ENCODE data around the gene SUCNR1.
"Not testable (repeated sequence)": the region's sequence is repeated elsewhere in the genome, so short reads cannot be mapped to it uniquely, and the experiment has no call there.

The SUCNR1 gene

GRCh38 chr3:151871639-151872468, 1.6 kb upstream of the SUCNR1 start:
- DNase-seq (ENCODE audit: low read depth) = no peak

DNA sequence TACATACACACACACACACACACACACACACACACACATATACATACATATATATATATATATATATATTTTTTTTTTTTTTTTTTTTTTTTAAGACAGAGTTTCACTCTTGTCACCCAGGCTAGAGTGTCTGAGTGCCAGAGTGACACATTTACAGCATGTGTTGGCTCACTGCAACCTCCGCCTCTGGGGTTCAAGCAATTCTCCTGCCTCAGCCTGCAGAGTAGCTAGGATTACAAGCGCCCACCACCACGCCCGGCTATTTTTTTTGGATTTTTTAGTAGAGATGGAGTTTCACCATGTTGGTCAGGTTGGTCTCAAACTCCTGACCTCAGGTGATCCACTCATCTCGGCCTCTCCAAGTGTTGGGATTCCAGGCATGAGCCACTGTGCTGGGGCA, 636 bp downstream of the SUCNR1 start:
- DNase-seq (ENCODE audit: low read depth) = not testable (repeated sequence)

DNA sequence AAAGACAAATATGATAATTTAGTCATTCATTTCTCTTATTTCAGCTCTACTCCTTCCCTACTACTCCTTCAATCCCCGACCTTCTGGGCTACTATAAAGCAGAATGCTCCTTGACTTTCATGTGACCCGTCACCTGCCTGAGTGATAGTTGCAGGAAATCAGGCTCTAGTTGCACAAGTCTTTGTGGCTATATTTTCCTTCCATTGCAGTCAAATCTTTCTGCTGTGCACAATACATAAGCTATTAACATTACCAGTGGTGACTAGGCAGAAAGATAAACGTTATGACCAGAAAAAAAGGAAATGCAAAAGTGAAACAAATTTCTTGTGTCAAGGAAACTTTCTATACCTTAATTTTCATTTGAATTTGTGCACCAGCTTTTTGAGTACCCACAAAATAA, 2.3 kb downstream of the SUCNR1 start:
- DNase-seq (ENCODE audit: low read depth) = no peak

DNA sequence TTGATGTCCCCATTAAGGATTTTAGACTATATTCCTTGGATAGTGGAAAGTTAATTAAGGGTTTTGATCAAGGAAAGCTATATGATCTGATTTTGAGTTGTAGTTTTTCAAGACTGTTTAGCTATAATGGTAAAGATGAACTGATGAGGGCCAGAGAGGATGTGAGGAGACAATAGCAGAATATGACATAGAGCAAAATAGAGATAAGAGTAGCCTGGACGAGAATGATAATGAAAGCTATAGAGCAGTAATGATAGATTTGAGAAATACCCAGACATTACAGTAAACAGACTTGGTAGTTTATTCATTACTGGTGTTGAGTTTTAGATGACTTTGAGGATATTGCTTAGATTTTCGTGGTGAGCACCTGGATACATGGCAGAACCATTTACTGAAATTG, 3.8 kb downstream of the SUCNR1 start:
- no peak for DNase-seq (ENCODE audit: low read depth)

DNA sequence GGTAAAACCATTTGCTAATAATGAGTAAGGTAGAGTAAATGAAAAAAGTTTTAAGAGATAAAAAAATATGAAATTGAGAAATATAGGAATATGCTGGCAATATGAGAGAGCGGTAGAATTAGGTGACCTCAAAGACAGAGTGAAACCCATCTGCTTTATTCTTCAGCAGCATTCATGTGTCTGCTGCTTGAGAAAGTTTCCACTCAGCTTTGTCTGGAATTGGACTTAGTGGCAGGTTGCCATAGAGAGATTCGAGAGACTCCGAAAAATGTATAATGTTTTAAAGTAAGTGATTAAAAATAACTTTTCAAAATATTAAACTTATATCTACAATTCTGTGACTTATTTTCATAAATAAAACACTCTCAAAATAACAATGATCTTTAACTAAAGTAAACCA, 5.0 kb downstream of the SUCNR1 start:
- DNase-seq (ENCODE audit: low read depth) = no peak

DNA sequence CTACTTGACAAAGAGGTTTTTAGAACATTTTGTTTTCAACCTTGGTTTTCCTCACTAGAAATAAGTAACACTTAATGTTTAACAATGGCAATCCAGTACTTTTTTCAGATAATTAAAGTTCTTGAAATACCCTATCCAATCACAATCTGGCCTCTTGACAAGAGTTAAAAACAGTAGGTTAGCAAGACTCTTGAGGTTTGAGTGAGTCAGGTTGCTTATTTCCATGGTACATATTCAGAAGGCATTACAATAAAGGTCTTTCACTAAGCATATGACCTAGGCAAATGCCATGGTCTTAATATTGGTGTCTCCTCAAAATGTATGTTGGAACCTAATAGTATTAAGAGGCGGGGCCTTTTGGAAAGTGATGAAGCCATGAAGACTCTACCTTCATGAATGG, 5.6 kb downstream of the SUCNR1 start:
- DNase-seq (ENCODE audit: low read depth) = no peak

DNA sequence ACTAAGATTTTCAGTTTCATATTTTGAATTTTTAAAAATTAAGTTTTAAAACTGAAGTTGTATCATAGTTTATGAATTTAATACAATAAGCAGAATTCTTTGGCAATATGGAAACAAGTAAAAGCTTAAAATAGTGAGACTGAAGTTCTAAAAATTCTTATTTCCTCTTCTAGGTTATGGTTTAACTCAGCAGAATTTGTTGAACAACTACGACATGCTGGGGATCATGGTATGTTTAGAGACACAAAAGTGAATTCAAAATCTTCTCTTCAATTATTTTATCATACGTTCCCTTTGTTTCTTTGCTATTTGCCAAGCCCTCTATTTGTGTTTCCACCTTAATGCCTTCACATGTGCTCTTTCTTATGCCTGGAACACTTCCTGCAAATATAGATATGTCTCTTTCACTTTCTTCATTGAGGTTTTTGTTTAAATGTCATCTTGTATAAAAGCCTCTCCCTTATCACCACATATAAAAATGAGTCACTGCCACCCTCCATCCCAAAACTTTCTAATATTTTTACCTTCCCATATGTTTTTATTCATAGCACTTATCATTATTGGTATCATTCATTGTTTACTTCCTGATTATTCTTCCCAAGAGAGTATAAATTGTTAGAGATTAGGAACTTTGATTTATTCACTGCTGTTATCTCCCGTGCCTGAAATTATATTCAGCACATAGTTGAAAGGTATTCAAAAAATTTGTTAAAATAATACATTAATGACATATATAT, 6.4 kb downstream of the SUCNR1 start:
- DNase-seq (ENCODE audit: low read depth) = no peak

DNA sequence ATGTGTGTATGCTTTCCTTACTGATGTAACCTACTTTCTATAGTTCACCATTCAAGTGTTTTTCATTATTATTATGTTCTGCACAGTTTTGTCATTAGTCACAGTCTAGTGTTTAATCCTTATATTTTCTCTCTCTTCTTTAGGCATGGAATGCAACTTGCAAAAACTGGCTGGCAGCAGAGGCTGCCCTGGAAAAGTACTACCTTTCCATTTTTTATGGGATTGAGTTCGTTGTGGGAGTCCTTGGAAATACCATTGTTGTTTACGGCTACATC, 6.9 kb downstream of the SUCNR1 start:
- no peak for DNase-seq (ENCODE audit: low read depth)

- no peak for DNase-seq (ENCODE audit: low read depth)
These were observed 7.7 kb downstream of the SUCNR1 start for GRCh38 chr3:151881137-151881536.

DNA sequence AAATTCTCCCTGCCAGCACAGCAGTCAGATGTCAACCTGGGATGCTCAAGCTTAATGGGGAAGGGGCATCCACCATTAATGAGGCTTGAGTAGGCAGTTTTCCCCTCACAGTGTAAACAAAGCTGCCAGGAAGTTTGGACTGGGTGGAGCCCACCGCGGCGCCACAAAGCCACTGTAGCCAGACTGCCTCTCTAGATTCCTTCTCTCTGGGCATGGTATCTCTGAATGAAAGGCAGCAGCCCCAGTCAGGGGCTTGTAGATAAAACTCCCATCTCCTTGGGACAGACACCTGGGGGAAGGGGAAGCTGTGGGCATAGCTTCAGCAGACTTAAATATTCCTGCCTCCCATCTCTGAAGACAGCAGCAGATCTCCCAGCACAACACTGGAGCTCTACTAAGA, 12.0 kb downstream of the SUCNR1 start:
- DNase-seq (ENCODE audit: low read depth) = not testable (repeated sequence)

DNA sequence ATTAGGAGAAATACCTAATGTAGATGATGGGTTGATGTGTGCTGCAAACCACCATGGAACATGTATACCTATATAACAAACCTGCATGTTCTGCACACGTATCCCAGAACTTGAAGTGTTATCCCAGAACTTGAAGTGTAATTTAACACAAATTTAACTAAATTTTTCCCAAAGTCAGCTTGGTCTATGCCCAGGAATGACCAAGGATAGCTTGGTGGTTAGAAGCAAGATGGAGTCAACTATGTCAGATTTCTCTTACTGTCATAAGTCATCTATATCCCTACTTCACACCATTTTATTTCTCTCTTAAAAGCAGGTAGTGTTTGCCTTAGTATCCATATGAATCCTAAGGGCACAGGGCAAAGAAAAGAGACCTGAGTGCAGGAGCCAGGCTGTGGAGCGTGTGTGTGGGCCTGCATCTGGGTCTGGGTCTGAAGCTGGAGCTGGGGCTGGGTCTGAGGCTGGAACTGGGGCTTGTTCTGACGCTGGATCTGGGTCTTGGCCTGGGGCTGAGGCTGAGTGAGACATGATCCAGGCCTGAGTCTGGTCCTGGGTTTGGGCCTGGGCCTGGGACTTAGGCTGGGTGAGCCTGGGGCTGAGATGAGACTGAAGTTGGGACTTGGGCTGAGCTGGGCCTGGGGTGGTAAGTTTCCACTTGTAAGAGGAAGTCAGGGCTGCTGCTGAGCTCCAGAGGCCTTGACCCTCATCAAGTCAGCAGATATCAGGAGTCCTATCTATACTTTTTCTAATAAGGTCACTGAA, 14.2 kb downstream of the SUCNR1 start:
- DNase-seq (ENCODE audit: low read depth) = not testable (repeated sequence)

GRCh38 chr3:151890721-151891141, 17.3 kb downstream of the SUCNR1 start:
- DNase-seq (ENCODE audit: low read depth) = no peak

DNA sequence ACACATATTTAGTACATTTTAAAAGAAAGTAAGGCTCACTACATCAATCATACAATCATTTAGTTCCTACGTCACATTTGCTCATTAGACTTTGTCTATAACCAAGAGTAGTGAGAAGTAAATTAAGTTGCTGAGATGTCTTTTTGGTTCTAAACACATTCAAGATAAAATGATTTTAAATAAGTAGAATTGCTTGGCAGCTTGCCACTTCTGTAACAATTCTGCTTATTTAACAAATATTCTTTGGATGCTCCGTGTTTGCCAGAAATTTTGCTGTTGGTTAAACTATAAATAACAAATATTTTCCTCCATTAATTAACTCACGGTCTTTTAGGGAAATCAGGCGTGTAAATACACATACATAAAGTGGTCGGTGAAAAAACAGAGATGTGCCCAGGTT, 18.3 kb downstream of the SUCNR1 start:
- no peak for DNase-seq (ENCODE audit: low read depth)

DNA sequence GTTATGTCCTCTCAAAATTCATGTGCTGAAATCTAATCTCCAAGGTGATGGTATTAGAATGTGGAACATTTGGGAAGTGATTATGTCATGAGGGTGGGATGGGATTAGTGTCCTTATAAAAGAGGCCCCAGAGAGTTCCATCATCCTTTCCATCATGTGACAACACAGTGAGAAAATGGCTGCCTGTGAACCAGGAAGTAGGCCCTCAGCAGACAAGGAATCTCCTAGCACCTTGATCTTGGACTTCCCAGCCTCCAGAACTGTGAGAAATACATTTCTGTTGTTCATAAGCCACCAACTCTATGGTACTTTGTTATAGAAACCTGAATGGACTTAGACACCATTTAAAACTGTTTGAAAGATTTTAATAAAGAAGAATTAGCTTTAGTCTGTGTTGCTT, 20.8 kb downstream of the SUCNR1 start:
- DNase-seq (ENCODE audit: low read depth) = no peak

DNA sequence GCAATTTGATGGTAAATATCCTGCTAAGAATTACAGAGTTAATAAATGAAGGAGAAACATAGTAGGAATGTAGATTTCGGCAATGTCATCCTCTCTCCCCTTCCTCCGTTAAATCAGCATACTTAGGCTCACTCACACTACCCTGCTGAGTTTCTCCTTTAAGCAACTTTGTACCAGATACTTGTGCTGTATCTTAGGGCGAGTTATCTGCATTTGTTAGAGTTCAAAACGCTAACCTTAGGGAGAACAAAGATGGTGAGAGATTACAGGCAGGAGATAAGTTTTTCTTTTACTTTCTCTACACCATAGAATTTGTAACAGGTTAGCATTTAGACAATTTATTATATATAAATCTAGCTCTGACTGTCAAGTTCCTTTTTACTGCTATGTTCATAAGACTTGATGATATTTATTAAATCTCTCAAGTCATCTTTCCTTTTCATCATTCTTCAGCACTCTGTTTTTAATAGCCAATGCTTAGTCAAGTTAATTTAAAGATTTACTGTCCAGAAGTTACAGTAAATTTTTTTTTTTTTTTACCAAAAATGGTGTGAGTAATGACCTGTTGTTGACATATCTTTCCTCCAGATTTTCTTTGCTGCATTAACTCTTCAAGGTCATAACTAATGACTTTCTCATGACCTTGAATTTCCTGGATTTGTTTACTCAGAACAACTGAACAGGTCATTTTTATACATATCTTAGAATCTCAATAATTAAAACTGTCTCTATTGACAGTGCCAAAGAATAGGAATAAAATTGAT, 22.2 kb downstream of the SUCNR1 start:
- DNase-seq (ENCODE audit: low read depth) = no peak

DNA sequence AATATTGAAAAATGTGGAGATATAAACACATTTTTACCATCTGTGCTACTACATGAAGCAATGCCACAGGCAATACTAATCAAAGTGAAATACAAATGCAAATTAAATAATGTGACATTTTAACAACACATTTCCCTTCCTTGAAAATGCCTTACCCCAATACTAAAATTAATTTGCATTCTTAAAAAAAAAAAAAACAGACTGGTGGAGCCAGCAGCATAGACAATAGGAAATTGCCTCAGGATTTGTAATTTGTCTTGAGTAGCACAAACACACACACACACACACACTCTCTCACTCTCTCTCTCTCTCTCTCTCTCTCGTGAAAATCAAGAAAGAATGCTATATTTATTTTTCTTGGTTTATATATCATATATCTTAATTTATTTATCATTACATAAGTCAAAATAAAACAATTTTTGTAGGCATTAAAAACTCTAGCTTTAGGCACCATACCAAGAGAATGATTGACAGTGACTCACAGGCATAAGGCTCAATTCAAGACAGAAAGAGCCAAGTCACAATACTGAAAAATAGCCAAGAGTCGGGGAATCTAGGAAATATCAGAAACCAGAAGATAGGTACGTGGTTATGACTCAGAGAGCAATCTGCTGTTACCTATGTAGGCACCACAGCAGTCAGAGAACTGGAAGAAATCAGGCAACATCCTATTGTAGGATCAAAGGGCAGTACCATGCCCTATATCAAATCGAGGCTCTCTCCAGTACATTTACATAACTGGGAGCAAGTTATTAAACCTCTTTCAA, 23.0 kb downstream of the SUCNR1 start:
- DNase-seq (ENCODE audit: low read depth) = no peak

DNA sequence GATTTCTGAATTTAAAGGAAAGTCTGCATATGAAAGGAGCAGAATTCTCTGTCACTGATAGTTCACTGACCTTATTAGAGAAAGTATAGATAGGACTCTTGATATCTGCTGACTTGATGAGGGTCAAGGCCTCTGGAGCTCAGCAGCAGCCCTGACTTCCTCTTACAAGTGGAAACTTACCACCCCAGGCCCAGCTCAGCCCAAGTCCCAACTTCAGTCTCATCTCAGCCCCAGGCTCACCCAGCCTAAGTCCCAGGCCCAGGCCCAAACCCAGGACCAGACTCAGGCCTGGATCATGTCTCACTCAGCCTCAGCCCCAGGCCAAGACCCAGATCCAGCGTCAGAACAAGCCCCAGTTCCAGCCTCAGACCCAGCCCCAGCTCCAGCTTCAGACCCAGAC, 24.7 kb downstream of the SUCNR1 start:
- not testable (repeated sequence) for DNase-seq (ENCODE audit: low read depth)

DNA sequence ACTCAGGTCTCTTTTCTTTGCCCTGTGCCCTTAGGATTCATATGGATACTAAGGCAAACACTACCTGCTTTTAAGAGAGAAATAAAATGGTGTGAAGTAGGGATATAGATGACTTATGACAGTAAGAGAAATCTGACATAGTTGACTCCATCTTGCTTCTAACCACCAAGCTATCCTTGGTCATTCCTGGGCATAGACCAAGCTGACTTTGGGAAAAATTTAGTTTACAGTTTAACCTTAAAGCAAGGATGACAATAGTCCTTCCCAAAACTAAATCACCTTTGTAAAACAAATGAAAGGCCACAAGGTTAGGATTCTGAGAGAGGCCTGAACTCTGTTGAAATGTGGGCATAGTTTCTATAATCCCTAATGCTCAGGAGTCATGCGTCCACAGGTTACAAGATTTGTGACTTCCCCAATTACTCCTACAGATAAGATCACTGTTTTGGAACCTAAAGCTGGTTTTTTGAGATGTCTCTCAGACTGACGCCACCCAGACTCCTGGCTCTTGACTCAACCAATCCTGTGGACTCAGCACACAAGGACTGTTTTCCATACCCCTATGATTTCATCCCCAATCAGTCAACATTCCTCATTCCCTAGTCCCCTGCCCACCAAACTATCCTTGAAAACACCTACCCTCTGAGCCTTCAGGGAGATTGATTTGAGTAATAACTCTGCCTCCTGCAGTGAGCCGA, 25.3 kb downstream of the SUCNR1 start:
- DNase-seq (ENCODE audit: low read depth) = not testable (repeated sequence)

DNA sequence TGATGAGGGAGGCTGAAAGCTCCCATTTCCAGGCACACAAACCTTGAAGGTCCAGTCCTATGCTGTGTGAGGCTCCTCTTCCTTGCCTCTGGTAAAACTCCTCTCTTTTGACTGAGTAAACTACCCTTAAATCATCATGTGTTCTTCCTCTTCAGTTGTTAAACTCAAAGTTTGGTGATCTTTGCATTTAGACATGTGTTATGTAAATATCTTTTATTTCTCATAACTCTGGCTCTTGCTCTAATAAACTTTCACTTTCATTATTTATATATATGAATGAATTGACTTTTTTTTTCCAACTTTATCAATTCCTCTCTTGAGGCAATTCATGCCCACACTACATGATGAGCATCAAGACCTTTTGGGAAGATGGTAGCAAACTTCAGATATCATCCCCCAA, 26.6 kb downstream of the SUCNR1 start:
- DNase-seq (ENCODE audit: low read depth) = no peak

DNA sequence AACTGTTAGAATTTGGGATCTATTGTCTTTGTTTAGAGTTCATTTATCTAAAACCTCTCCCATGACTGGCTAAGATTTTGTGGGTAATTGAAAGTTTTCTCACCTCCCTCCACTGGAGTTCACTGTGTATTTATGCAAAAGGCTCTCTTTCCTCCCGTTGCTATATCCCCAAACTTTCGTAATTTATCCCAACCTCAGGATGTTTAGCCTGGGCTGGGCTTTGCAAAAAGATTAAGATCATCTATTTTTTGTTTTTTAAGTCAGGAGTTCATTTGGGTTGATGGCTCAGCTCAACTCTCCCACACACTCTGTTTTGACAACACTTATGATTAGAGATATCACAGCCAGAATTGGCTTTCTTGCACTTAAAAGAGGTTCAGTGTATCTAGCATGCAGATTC, 27.0 kb downstream of the SUCNR1 start:
- DNase-seq (ENCODE audit: low read depth) = no peak
